Measurements from ENCODE around the gene MTFP1.
"Not testable (repeated sequence)": the region's sequence is repeated elsewhere in the genome, so short reads cannot be mapped to it uniquely, and the experiment has no call there.

MTFP1 gene

GRCh38 chr22:30459181-30460052 is 33.8 kb downstream of the MTFP1 start:
- DNase-seq, result no peak

GRCh38 chr22:30460147-30460546 is 34.6 kb downstream of the MTFP1 start:
- DNase-seq, result no peak

GRCh38 chr22:30460555-30460954 is 35.0 kb downstream of the MTFP1 start:
- DNase-seq, result not testable (repeated sequence)

GRCh38 chr22:30469165-30469564 is 43.6 kb downstream of the MTFP1 start:
- no peak for DNase-seq

GRCh38 chr22:30470655-30471054 is 45.1 kb downstream of the MTFP1 start:
- DNase-seq, result no peak

GRCh38 chr22:30471616-30472318 is 46.2 kb downstream of the MTFP1 start, which contains the start of gene SEC14L3:
SEC14L3 (minus strand) TSS chr22:30472017; CDS start chr22:30471958, 59 bp downstream.
- no peak for DNase-seq

- DNase-seq, result no peak
Observed at GRCh38 chr22:30472994-30473720, 47.6 kb downstream of the MTFP1 start.

GRCh38 chr22:30474121-30474520 is 48.6 kb downstream of the MTFP1 start:
- DNase-seq, result no peak

- DNase-seq, result no peak
Observed at GRCh38 chr22:30474683-30475424, 49.3 kb downstream of the MTFP1 start.
